HG02943 (cell line): ENCODE results near the gene VEGFA.

Experiments
- ATAC-seq: cut with Tn5 transposase; IDR thresholded peaks from one replicate; pipeline ENCODE4 v1.9.1; 2021; ENCODE audit warnings: mild to moderate bottlenecking, low read depth, moderate library complexity; ENCODE audit not compliant: unreplicated experiment

VEGFA gene

DNA sequence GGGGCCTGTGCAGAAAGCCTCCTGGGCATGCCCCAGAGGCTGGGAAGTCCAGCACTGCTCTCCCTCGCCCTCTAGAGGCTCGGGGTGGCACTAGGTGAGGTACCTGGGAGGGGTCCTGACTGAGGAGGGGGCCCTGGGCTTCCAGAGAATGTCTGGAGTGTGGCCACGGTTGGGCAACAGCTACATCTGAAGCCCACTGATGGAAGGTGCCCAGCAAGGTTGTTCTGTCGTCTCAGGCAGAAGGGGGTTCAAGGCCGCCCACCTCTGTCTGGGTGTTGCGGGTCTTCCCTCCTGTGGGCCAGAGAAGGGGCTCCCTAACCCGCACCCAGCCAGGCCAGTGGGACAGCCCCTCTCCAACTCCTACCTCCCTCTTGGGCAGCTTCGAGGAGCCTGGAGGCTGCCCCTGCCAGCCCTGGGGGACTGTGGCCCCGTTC is 11.4 kb upstream of the VEGFA start:
- no peak for ATAC-seq

DNA sequence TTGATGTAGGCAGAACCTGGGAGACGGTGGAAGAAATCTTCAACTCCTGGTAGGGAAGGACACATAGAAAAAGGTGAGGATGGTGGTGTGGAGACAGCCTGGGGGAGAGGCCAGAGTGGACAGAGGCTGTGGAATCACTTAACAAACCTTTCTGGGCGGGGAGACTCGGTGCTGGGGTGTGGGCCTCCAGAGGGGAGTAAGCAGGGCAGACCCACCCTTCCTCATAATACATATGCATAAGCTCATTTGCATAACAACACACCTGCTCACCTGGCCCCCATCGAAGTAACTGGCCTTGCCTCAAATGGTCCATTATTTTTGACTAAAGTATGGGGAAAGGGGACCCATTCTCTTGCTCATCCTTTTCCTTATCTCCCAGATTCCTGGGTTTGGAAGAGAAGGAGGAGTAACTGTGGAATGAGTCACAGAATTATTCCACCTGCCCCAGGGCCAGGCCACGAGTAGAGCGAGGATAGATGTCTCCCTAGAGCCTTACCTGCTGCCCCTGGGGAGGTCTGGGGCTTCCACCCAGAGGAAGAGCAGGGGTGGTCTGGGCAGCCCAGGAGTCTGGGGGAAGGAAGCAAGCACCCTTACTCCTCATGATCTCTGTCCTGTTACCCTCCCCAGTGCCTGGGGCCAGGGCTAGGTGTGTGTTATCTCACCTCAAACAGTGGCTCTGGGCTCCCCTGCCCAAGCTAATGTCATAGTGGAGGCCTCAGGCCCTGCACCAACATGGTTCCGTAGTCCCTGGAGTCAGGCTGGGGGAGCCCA is 10.7 kb upstream of the VEGFA start:
- no peak for ATAC-seq

DNA sequence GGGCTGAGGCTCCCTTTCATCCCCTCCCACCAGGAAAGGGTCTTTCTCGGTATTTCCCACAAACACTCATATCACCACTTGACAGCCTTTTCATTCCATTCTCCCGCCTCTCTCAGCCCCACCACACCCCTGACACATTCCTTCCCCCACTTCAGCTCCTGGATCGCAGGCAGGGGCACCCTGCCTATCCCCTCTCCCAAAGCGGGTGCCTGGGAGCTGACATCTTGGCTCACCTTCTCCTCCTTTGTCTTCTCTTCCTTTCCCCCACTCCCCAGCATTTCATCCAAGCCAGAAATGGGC is 10.2 kb upstream of the VEGFA start:
- ATAC-seq: no peak

- no peak for ATAC-seq
Measured at GRCh38 chr6:43760210-43761168, 9.5 kb upstream of the VEGFA start.

- ATAC-seq: no peak
Measured at GRCh38 chr6:43761666-43762409, 8.2 kb upstream of the VEGFA start.

GRCh38 chr6:43762410-43762768 is 7.6 kb upstream of the VEGFA start:
- ATAC-seq: no peak

- ATAC-seq: no peak
Measured at GRCh38 chr6:43762966-43763695, 6.9 kb upstream of the VEGFA start.

DNA sequence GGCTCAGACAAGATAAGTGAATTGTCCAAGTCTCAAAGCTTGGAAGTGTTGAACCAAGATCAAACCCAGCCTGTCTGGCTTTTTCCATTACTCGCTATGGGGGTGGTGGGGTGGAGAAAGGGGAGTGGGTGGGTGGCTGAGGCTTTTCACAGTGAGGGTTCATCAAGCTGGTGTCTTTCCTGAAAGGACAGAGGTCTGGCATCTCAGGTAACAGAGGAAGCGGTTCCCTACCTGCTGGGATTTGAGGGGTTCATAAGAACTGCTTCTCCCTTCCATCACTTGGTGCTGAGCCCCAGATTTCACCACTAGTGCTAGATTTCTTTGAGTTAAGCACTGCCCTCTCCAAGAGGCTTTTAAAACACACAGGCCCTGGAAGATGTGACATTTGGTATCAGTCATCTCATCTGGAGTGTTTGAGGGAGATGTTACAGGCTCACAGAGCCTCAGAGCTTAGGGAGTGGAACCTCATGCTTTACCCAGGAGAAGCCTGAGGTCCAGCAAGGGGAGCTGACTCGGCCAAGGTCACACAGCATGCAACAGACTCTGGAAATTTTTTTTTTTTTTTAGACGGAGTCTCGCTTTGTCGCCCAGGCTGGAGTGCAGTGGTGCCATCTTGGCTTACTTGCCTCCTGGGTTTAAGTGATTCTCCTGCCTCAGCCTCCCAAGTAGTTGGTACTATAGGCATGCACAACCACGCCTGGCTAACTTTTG is 6.0 kb upstream of the VEGFA start:
- no peak for ATAC-seq

DNA sequence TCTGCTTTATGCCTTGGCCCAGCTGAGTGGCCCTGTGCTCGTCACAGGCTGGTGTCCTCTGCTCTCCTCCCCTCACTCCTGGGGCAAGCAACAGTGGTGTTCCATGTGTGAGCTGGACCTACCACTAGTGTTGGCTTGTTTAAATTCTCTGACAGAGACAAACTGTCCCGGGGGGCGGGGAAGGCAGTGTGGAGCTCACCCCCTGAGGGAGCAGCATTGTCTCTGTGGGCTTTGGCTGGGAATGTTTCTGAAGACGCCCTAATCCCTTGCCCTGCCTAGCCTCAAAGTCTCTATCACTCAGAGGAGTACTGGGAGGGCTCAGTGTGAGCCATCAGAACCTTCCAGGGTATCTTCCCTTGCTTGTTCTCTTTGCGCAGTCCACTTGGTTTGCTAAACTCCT is 5.2 kb upstream of the VEGFA start:
- no peak for ATAC-seq

GRCh38 chr6:43765776-43766499 is 4.1 kb upstream of the VEGFA start:
- ATAC-seq: no peak

DNA sequence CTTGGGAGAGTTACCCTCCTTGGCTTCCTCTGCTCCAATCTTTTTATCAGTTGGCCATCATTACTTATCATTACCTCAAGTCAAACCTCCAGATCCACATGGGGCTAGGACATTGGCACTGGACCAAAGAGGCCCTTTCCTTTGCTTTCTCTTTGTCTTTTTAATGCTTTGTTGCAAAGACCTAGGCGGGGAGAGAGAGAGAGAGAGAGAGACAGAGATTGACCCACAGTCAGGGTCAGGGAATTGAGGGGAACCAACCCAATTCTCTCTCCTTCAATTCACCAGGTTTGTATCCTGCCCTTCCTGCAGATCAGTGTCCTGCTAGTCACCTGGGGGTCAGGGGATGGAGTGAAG is 3.5 kb upstream of the VEGFA start:
- ATAC-seq: no peak

DNA sequence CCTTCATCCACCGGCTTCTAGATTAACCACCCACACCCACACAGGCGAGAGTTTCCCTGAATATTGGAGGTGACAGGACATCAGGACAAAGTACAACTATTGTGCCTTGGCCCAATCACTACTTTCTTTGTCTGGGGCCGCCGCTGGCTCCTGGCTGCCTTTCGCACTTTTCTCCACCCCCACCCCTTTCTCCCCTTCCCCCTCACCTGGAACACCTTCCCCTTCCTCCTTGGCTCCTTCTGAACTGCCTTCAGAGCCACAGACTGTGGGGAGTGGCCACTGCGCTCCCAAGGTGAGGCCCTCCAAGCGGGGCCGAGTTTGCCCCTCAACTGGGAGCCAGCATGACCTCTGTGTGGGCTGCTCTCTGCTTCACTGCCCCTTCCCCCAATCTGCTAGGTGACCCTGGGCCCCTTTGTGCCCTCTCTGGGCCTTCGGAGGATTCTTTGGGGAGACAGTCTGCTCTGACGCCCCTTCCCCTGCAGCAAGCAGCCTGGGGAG is 3.0 kb upstream of the VEGFA start:
- no peak for ATAC-seq

- no peak for ATAC-seq
Measured at GRCh38 chr6:43767553-43768505, 2.2 kb upstream of the VEGFA start.

DNA sequence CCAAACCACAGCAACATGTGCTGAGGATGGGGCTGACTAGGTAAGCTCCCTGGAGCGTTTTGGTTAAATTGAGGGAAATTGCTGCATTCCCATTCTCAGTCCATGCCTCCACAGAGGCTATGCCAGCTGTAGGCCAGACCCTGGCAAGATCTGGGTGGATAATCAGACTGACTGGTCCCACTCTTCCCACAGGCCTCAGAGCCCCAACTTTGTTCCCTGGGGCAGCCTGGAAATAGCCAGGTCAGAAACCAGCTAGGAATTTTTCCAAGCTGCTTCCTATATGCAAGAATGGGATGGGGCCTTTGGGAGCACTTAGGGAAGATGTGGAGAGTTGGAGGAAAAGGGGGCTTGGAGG is 1.5 kb upstream of the VEGFA start:
- ATAC-seq: no peak

GRCh38 chr6:43768983-43769525 is 957 bp upstream of the VEGFA start:
- no peak for ATAC-seq

GRCh38 chr6:43770372-43771209 is 580 bp downstream of the VEGFA start:
- ATAC-seq: no peak
